Panc1 (cell line): ENCODE data around the gene CYP27B1. TPM values are rescaled to one million over a fixed set of nuclear protein-coding genes. Genes with fewer than 3 reads are reported as not detected.

ENCODE experiments used
- ATAC-seq: fragments of 200-7000 bp; cut with Tn5 transposase; 2 replicates; pipeline ENCODE4 v1.9.1; 2020; ENCODE audit warnings: mild to moderate bottlenecking, moderate library complexity
- BruUV-seq: library from RNA; stranded (reverse); fragments of 400-500 nt; replicated peaks from 2 replicates; lab custom pipeline; 2021; lab: Mats Ljungman, UMichigan
- CTCF ChIA-PET: fragments of 300-600 bp; sonication (Branson Sonifier 250); formaldehyde crosslinking; loops from one replicate; lab custom pipeline; 2022; ENCODE audit warnings: antibody characterized with exemption; lab: Charles Lee
- POLR2A ChIA-PET: fragments of 300-600 bp; sonication (Branson Sonifier 250); formaldehyde crosslinking; loops from one replicate; lab custom pipeline; 2022; ENCODE audit warnings: antibody characterized with exemption; lab: Charles Lee
- DNase-seq: peaks from one replicate; pipeline ENCODE4 v3.0.0-alpha.2; 2010; ENCODE audit warnings: low read depth, low spot score
- H3K27ac ChIP-seq: 2 replicates; pipeline ENCODE4 v1.5.1; 2011; ENCODE audit warnings: mild to moderate bottlenecking, low read length, inconsistent platforms
- H3K27me3 ChIP-seq: fragments of 200-500 bp; sonication (Bioruptor generic); 2 replicates; pipeline ENCODE4 v1.6.0; 2014; ENCODE audit warnings: low read length, inconsistent platforms; ENCODE audit not compliant: control insufficient read depth, insufficient read depth
- H3K36me3 ChIP-seq: fragments of 200-500 bp; sonication (Bioruptor generic); 2 replicates; pipeline ENCODE4 v1.5.1; 2014; ENCODE audit warnings: inconsistent platforms, mild to moderate bottlenecking, low read length, moderate library complexity; ENCODE audit not compliant: control insufficient read depth, insufficient read depth
- H3K4me1 ChIP-seq: 2 replicates; pipeline ENCODE4 v1.5.1; 2011; ENCODE audit warnings: inconsistent platforms, mild to moderate bottlenecking, low read length, moderate library complexity; ENCODE audit not compliant: control insufficient read depth, insufficient read depth
- H3K4me3 ChIP-seq, 2 experiments: 2 replicates each; pipeline ENCODE4 v1.5.1; 2011 to 2012; ENCODE audit warnings: low read depth in 2 of 2, low read length in 2 of 2, mild to moderate bottlenecking in 2 of 2, inconsistent platforms in 1 of 2, moderate library complexity in 1 of 2
- H3K9me3 ChIP-seq: fragments of 200-500 bp; sonication (Bioruptor generic); 2 replicates; pipeline ENCODE4 v1.5.1; 2014; ENCODE audit warnings: low read depth, mild to moderate bottlenecking, inconsistent platforms, low read length, moderate library complexity; ENCODE audit not compliant: control insufficient read depth, insufficient read depth
- CTCF ChIP-seq: fragments of 450-650 bp; IDR thresholded peaks from 2 replicates; pipeline ENCODE4 v1.5.1; 2017; ENCODE audit warnings: mild to moderate bottlenecking
- POLR2AphosphoS5 ChIP-seq: IDR thresholded peaks from 2 replicates; pipeline ENCODE4 v1.6.1; 2012; ENCODE audit warnings: mild to moderate bottlenecking, low read depth, low read length, moderate library complexity
- REST ChIP-seq, 2 experiments: IDR thresholded peaks; 2 replicates each; pipeline ENCODE4 v1.6.1; 2011 to 2012; ENCODE audit warnings: low read depth in 2 of 2, control low read depth in 1 of 2, low read length in 1 of 2, mild to moderate bottlenecking in 1 of 2, moderate library complexity in 1 of 2; ENCODE audit not compliant: insufficient read depth in 1 of 2
- SIN3A ChIP-seq: IDR thresholded peaks from 2 replicates; pipeline ENCODE4 v1.6.1; 2012; ENCODE audit warnings: low read depth, mild to moderate bottlenecking, low read length, moderate library complexity, borderline replicate concordance; ENCODE audit not compliant: insufficient read depth
- TCF7L2 ChIP-seq: IDR thresholded peaks from 2 replicates; pipeline ENCODE4 v1.6.1; 2011; ENCODE audit warnings: mild to moderate bottlenecking, low read depth, low read length, inconsistent platforms
- in situ Hi-C: cut with HindIII; loops from 2 replicates; pipeline ENCODE4 v1.10.0; 2016; ENCODE audit warnings: low sequenced_read_pairs, low pct_unique_long_range_greater_than_20kb
- intact Hi-C: fragments of 100-400 bp; cut with micrococcal nuclease; formaldehyde crosslinking; loops from one replicate; pipeline ENCODE4 v1.10.0; 2022; ENCODE audit not compliant: unreplicated experiment
- total RNA-seq: library from RNA; stranded (reverse); gene quantifications from one replicate; pipeline ENCODE4 v1.2.1, GENCODE V29; 2021; ENCODE audit not compliant: unreplicated experiment

The CYP27B1 gene
- total RNA-seq, 1 experiment from 2014 or later = 4.0 TPM

GRCh38 chr12:57759360-57759980 is 7.4 kb downstream of the CYP27B1 start:
- peaks cover 11% of the 10 kb centered on the region for H3K27me3 ChIP-seq
- CTCF ChIA-PET = interaction anchor here (0.6 kb wide), 1 partner anchor 174 kb away, joined by 5 read pairs; no protein-coding TSS in a partner anchor
- intact Hi-C loops (no loop called here), in situ Hi-C loops (no loop called here)
- DNase-seq (no peak), ATAC-seq (peak; percentile 48; the same call in 1 of the 2 replicates)
- TF ChIP-seq POLR2AphosphoS5 (no peak), CTCF (peak; percentile 86)
- H3K4me3 ChIP-seq = no peak overlapping the region
- H3K9me3 ChIP-seq = no peaks in the 10 kb centered on the region
- POLR2A ChIA-PET = no interaction called here
- H3K27ac ChIP-seq = no peak overlapping the region
- no TSS peak for BruUV-seq
- no peaks in the 10 kb centered on the region; the same call in 1 of the 2 replicates for H3K4me1 ChIP-seq
- H3K36me3 ChIP-seq = no peaks in the 10 kb centered on the region; the same call in 1 of the 2 replicates

- H3K9me3 ChIP-seq = no peaks in the 10 kb centered on the region
Observed at GRCh38 chr12:57758552-57759359, 8.1 kb downstream of the CYP27B1 start.

More at GRCh38 chr12:57758552-57759359, 8.1 kb downstream of the CYP27B1 start:
- ChIA-PET CTCF (interaction anchor here (0.5 kb wide), 1 partner anchor 185 kb away, joined by 3 read pairs; no protein-coding TSS in a partner anchor), POLR2A (no interaction called here)
- H3K36me3 ChIP-seq = no peaks in the 10 kb centered on the region; the same call in 1 of the 2 replicates
- H3K27ac ChIP-seq = no peak overlapping the region
- ATAC-seq = no peak
- in situ Hi-C loops = no loop called here
- TF ChIP-seq TCF7L2 (no peak), SIN3A (no peak), POLR2AphosphoS5 (no peak), CTCF (no peak), REST (IDR thresholded peaks at IDR 0.05; ENCODE audit: insufficient read depth in 1 of 2, low read depth in 2 of 2, low read length in 1 of 2) (no peak)
- intact Hi-C loops = no loop called here
- DNase-seq = no peak
- BruUV-seq = no TSS peak
- no peak overlapping the region for H3K4me3 ChIP-seq
- H3K27me3 ChIP-seq = peaks cover 9% of the 10 kb centered on the region
- H3K4me1 ChIP-seq = no peaks in the 10 kb centered on the region; the same call in 1 of the 2 replicates
